NCI-H526 treated with DMSO at 0.1 percent for 48 hours (cell line): ENCODE results near the gene SIX1.

Experiments
- DNase-seq: peaks from one replicate; lab custom pipeline; 2025; lab: John Stamatoyannopoulos, UW

Gene SIX1

GRCh38 chr14:60642270-60643140 lies 6.8 kb downstream of the SIX1 start:
- DNase-seq, result no peak

DNA sequence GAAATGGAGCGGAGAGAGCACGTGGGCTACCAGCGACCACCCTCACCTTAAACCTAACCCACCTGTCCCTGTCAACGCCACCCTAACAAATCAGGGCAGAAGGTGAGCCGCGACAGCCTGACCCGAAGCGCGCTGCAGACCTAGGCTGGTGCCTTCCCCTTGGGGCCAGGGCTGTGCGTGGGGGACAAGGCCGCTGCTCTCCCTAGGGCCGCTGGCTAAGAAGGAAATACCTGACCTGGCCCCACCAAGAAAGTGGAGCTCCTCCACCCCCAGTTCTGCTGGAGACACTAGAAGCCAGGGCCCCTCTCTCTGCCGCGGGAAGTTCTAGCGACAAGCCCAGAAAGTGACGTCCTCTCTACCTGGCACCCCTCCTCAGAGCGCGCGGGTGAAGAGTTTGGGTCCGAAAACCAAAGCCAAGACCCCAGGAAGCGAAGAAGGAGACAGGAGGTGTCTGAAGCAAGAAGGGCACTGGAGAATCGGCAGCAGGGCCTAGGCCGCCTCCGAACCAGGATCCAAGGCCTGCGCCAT lies 7.5 kb downstream of the SIX1 start:
- DNase-seq, result no peak

GRCh38 chr14:60640859-60641741 lies 8.2 kb downstream of the SIX1 start:
- no peak for DNase-seq

- DNase-seq, result peak; percentile 35
Observed at GRCh38 chr14:60639674-60640073, 9.6 kb downstream of the SIX1 start.

DNA sequence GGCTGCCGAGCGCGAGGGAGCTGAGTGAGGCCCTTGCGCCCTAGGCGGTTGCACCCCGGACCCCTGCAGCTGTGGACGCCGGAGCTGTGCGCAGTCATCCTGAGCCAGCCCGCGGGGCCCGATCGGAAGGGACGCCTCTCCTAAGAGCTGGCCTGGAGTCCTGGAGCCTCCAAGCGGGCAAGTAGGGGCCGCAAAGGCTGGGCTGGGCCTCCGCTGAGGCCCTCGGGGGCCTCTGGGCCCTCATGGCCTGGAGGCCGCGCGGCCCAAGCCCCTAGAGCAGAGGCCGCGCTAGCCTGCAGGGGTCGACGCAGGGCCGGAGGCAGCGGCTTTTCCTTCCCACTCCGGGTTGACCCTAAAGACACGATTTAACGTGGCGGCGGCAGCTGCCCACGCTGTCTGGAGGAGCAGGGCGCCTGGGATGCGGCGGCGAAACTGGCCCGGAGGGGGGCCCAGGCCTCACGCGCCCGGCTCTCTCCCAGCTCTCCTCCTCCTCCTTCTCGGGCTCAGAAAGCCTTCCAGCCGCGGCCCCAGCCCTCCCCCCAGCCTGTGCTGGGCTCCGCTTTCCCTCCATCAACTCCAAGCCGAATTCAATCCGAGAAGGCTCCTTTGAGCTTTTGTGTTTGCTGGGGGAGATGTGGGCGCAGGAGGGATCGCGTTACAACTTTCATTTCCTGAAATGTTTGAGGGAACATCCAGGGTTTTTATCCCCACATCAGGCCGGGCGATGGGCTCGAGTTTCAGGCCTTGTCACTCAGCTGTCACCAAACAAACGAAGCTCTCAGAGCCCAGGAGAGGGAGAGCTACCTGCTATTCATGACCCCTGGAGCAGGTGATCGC lies 11.6 kb downstream of the SIX1 start:
- DNase-seq, result peak; percentile 51

DNA sequence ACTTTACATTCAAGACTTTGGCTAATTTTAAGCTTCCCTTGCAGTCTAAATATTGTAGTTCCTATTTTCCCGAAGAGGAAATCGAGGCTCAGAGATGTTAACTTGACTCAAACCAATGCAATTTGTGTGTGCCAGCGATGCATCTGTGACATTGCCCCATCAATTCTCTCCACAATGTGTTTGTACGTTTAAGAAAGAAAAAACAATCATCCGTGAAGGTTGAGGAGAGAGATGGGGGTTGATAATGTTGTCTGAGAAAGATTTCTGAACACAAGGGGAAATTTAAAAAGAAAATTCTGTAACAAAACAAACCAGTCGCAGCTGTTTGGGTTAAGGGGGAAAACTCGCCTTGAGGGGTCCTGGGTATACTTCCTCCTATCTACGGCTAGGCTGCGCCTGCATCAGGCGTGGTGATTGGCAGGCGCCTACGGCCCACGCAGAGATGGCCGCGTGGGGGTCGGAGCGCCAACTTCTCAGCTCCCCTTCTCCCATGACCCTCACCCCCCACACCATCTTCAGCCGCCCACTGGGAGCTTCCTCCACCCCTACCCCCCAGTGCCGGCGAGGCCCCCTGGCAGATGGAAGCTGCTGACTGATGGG lies 12.3 kb downstream of the SIX1 start:
- no peak for DNase-seq

GRCh38 chr14:60634153-60634552 lies 15.1 kb downstream of the SIX1 start:
- DNase-seq, result peak; percentile 61

- DNase-seq, result peak; percentile 56
Observed at GRCh38 chr14:60632777-60633176, 16.5 kb downstream of the SIX1 start.

GRCh38 chr14:60632257-60632656 lies 17.0 kb downstream of the SIX1 start:
- no peak for DNase-seq

DNA sequence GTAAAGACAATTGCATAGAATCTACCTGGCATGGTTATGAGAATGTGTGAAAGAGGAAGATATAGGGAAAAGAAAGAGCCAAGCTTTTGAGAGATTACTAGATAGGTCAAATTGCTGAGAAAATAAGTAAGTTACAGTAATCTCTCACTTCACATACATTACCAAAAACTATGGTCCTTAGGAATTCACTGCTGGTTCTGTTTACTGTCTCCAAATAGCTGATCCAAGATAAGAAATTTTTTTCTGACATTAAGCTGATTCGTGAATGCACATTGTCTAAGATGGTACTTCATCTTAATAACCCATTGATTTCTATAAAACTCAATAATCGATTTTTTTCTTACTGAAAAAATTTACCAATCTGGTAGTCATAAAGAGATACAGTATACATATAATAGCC lies 17.4 kb downstream of the SIX1 start:
- DNase-seq, result no peak

GRCh38 chr14:60630129-60630528 lies 19.1 kb downstream of the SIX1 start:
- no peak for DNase-seq

GRCh38 chr14:60628892-60629291 lies 20.4 kb downstream of the SIX1 start:
- DNase-seq, result no peak

DNA sequence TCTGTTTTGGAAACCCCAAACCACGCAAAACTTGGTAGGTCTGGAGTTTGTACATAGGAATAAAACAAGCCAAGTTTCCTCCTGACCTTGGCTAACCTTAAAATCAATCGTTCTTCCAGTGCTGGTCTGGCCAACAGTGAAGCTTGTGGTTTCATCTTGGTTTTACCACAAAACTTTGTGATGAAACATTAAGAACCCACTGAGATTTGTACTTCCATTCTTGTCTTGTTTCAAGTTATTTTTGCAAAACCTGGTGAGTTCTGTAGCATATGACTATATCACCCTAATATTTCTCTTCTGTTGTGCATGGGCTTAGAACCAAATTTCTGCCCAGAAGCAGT lies 26.4 kb downstream of the SIX1 start:
- DNase-seq, result no peak

- DNase-seq, result no peak
Observed at GRCh38 chr14:60622210-60622916, 26.9 kb downstream of the SIX1 start.

DNA sequence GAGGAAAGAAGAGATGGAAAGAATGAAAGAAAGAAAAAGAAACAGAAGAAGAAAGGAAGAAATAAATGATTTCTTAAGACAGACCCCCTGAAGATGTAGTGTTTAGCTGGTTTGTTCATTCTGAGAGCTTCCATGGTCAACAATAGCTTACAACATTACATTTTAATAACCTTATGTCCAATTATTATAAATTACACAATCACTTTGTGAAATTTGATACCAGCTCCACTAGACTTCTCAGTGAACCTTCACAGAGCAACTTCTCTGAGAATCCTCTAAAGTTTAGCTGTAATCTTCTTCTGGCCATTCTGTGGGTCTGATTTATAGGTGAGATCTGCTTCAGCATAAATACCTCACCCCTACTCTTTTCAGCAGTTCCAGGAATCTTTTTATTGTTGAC lies 27.9 kb downstream of the SIX1 start:
- no peak for DNase-seq

GRCh38 chr14:60618241-60618640 lies 31.0 kb downstream of the SIX1 start:
- DNase-seq, result no peak

DNA sequence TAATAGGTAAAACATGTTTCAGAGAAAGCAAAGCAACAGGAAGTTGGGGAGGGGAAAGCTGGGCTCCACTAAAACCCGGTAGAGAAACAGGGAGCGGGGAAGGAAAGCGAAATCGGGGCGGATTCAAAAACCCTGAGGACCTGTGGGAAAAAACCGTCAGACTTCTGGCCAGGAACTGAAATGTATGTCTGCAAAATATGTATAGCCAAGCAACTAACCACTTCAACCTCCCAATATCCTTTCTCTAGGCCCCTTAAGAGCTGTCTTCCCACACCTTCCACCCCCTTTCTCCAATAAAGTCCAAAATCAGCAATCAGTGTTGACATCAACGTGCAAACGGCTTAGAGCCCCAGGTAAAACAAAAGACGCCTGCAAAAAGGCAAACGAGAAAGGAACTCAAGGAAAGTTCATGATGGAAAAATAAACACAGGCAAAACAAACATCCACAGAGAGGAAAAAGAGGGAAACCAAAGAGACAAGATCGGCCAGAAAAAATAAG lies 32.8 kb downstream of the SIX1 start:
- DNase-seq, result no peak

DNA sequence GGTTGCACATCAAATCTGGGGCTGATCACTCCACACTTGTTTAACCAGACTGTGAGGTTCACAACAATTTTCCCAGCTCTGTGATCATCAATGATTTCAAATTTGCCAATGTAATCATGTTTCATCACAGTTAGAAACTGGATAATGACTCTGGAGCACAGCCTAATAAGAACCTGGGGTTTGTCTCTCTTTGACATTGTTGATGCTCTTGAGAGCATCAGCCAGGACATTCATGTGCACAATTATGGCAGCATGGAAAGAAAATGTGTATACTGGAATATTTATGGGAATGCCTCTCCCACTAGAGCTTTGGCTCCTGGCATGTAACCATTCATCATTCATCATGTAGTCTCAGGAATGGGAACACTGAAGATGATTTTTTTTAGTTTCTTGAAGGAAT lies 47.0 kb downstream of the SIX1 start:
- no peak for DNase-seq

DNA sequence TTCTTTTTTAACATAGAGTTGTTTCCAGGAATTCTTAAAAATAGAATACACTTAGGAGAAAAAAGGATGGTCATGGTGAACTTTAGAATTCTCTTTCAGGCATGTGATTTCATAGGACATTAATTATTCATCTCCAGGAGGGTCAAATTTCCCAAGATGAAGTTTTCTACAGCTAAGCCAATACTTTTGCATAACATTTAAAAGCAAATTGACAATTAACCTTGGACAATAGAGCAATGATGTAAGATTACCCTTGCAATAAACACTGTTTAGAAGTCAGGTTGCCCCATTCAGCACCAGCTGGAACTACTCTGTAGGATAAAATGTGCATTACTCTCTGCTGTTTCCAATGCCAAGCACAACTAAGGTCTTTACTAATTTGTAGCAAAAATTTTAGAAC lies 49.5 kb downstream of the SIX1 start:
- DNase-seq, result no peak

DNA sequence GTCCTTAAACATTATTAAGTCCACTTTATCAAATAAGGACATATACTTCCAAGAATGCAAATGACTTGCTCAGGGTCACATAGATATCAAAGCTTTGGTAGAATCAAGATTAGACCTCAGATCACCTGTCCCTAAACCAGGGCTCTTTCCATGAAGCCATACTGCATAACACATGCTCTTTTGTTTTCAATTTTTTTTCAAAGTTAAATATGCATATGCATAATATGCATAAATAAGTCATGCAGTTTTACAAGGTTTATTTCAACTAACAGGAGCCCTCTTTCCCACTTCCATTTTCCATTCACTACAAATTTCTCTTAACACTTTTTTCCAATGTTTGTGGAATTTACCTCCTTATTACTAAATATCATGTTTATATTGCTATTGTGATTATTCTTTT lies 53.1 kb downstream of the SIX1 start:
- peak; percentile 17 for DNase-seq

DNA sequence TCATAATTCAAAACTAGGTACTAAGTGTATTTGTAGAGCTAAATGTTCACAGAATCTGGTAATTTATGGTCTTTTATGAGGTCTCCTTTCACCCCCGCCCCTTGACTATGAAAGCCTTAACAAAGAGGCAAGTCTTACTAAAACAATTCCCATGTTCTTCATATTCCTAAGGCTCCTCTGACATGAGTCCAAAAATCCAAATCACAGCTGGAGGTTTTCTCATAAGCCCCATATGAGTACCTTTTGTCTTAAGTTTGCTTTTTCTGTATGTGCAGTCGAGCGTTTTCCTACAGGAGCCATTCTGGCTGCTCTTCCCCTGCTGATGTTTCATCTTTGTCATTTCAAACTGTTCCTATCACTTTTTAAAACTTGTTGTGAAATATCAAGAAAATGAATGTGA lies 55.2 kb downstream of the SIX1 start:
- DNase-seq, result no peak
